OCI-M2 (cell line): ENCODE results near the gene SRGN.

Experiments used
- DNase-seq: peaks from one replicate; lab custom pipeline; 2025; ENCODE audit not compliant: unreplicated experiment; lab: John Stamatoyannopoulos, UW

The SRGN gene

GRCh38 chr10:69089638-69090599, 2.0 kb downstream of the SRGN start:
- DNase-seq, result no peak

DNA sequence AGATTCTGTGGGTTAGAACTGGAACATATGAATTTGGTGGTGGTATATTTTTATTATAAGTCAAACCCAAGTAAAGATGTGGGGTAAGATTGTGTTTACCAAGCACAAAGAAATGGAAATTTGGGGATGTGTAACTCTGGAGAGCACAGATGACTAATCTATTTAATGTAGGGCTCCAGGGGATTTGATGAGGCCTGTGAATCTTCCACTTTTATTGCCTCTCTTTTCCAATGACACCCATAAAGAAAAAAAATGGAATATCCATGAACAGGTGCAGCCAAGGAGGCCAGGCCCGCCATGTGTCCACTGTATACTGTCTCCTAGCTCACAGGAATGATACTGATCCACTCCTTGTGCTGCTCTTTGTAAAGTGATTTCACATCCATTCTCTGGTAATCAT, 2.8 kb downstream of the SRGN start:
- DNase-seq, result no peak

- no peak for DNase-seq
Observed at GRCh38 chr10:69091143-69091651, 3.3 kb downstream of the SRGN start.

DNA sequence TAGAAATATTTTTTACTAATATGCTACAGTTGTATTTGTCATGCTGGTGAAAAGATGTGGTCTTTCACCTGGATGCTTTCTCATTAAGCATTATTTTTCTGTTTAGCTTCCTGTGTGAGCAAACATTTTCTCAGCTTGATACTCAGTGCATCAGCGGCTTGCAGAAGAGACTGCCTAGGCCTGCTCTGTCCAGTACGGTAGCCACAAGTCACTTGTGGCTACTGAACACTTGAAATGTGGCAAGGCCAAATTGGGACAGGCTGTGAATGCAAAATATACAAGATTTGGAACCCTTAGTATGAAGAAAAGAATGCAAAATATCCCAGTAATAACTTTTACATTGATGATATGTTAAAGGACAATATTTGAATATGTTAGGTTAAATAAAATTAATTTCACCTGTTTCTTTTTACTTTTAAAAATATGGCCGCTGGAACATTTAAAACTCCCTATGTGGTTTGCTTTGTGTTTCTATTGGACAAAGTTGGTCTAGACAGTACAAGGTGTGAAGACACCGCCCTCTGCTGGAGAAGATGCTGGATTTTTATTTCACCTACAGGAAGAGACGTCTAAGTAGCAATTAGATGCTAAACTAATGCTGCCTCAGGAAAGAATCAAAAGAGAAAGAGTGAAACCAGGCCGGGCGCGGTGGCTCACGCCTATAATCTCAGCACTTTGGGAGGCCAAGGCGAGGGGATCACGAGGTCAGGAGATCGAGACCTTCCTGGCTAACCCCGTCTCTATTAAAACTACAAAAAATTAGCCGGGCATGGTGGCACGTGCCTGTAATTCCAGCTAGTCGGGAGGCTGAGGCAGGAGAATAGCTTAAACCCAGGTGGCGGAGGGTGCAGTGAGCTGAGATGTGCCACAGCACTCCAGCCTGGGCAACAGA, 5.3 kb downstream of the SRGN start:
- no peak for DNase-seq

- DNase-seq, result no peak
Observed at GRCh38 chr10:69093933-69094332, 6.0 kb downstream of the SRGN start.

GRCh38 chr10:69096045-69096444, 8.1 kb downstream of the SRGN start:
- no peak for DNase-seq

DNA sequence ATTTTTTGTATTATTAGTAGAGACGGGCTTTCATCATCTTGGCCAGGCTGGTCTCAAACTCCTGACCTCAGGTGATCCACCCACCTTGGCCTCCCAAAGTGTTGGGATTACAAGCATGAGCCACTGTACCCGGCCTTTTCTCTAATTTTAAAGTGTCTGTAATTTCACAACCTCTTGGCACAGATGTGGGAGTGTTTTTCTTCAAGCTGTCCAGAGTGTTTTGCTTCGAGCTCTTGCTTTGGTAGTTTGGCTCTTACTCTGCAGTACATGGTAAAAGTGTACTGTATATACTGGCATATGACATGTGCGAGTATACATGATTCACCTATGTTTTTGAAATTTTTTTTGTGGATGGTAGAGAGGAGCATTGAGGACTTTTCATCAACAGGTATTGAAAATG, 9.8 kb downstream of the SRGN start:
- no peak for DNase-seq

DNA sequence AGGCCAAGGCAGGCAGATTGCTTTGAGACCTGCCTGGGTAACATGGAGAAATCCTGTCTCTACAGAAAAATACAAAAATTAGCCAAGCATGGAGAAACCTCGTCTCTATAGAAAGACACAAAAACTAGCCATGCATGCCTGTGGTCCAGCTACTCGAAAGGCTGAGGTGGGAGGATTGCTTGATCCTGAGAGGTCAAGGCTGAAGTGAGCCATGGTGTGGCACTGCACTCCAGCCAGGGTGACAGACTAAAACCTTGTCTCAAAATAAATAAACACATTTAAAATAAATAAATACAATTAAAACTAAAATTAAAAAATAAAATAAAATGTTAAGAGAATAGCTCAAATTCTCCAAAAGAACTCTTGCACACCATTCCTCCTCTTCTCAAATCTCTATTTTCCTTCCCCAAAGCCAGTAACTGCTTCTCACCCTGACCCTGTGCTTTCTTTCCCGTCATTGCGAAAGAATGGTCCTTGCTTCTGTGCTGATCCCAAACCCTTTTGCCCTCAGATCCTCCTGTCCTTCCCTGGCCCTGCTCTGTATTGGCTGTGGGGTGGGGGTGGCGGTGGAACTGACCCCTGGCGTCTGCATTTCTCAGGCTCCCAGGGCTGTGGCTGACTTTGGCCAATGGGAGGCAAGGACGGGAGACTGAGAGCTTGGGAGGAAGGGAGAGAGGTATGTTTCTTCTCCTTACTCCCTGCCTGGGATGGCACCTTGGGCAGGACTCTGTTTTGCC, 12.4 kb downstream of the SRGN start:
- no peak for DNase-seq

DNA sequence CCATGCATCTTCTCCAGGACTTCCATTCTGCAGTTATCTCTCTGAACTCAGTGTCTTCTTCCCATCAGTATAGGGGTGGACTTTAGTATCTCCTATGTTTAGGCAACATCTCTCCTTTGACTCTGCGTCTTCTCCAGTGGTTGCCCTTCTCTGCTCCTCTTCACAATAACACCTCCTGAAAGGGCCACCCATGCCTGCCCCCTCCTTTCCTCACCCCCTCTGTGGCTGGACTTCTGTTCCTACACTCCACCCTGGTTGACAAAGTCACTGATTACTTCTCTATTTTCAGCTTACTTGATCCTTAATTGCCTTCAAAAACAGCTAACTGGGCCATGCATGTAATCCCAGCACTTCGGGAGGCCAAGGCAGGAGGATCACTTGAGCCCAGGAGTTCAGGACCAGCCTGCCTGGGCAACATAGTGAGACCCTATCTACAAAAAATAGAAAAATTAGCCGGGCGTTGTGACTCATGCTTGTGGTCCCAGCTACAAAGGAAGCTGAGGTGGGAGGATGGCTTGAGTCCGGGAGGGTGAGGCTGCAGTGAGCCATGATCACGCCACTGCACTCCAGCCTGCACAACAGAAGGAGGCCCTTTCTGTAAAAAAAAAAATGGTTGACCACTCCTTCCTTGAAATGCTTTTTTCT, 13.7 kb downstream of the SRGN start:
- DNase-seq, result no peak

DNA sequence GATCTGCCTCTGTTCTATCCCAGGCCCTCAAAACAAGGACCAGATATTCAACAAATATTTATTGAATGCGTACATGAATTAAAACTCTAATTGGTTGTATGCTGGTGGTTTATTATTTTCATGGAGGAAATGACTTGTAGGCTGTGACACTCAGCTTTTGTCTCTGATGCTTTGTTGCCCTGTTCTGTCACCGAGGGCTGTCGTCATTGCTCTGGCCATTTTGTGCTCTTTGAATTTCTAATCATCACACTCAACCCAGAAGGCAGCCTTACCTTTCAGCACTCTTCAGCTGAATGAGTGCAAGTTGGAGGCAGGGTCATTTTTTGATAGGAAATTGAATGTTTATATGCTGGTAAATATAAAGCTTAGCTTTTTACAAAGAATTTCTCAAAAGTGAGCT, 14.5 kb downstream of the SRGN start:
- DNase-seq, result no peak

- no peak for DNase-seq
Observed at GRCh38 chr10:69103784-69104183, 15.9 kb downstream of the SRGN start.

GRCh38 chr10:69104994-69105790, 17.3 kb downstream of the SRGN start:
- DNase-seq, result no peak

DNA sequence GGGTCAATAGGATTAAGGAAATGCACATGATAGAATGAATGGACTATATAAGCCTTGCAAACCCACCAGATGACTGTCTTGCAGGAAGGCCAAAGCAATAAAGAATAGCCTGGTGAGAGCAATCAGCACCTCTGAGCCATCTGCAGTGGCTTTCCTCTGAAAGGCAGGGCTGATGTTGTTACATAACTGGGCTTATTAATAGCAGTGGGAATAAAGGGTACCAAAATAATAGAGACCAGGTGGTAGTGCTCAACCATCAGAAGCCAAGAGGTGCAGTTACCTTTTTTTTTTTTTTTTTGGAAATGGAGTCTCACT, 19.2 kb downstream of the SRGN start:
- no peak for DNase-seq

DNA sequence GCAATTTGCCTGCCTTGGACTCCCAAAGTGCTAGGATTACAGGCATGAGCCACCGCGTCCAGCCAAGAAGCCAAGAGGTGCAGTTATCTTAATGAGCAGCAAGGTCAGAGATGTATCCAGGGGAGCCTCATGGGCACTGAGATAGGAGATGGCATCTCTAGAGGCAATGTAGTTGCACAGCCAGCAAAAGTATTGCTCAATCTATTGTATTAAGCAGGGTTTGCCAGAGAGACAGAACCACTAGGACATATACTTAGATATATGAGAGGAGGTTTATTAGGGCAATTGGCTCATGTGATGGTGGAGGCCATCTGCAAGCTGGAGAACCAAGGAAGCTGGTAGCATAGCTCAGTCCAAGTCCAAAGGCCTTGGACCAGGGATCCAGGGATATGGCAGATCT, 19.8 kb downstream of the SRGN start:
- DNase-seq, result no peak

GRCh38 chr10:69119896-69120295, 32.0 kb downstream of the SRGN start:
- no peak for DNase-seq

- peak; percentile 39 for DNase-seq
Observed at GRCh38 chr10:69123306-69123746, 35.4 kb downstream of the SRGN start.

GRCh38 chr10:69123747-69124562, 36.1 kb downstream of the SRGN start, which contains the start of gene VPS26A:
Gene VPS26A (plus strand): TSS chr10:69124178. CDS start chr10:69124278, 100 bp downstream.
- DNase-seq, result peak; percentile 69

- DNase-seq, result no peak
Observed at GRCh38 chr10:69124563-69125268, 36.8 kb downstream of the SRGN start.
